Skin epidermis (tissue), 12 donors: ENCODE results near the gene ZFP91.

Experiments used
- H3K27ac ChIP-seq, 21 experiments: fragments of 200-600 bp; sonication (generic) in 11 of 21; one replicate each; pipeline ENCODE4 v1.5.0; 2020; ENCODE audit warnings: mild to moderate bottlenecking in 3 of 21, inconsistent platforms in 2 of 21, moderate library complexity in 2 of 21
- H3K4me3 ChIP-seq, 7 experiments: fragments of 200-600 bp; sonication (generic) in 2 of 7; one replicate each; pipeline ENCODE4 v1.5.0; 2020; ENCODE audit warnings: inconsistent platforms in 2 of 7, mild to moderate bottlenecking in 2 of 7, moderate library complexity in 1 of 7

Gene ZFP91

GRCh38 chr11:58652726-58653280 lies 73.9 kb downstream of the ZFP91 start:
- H3K27ac ChIP-seq: no peak overlapping the region
- H3K4me3 ChIP-seq: no peak overlapping the region

GRCh38 chr11:58654079-58654907 lies 75.4 kb downstream of the ZFP91 start:
- Histone ChIP-seq H3K4me3 (no peak overlapping the region), H3K27ac (no peak overlapping the region)

GRCh38 chr11:58654908-58655296 lies 76.0 kb downstream of the ZFP91 start:
- no peak overlapping the region for H3K27ac ChIP-seq
- no peak overlapping the region for H3K4me3 ChIP-seq

- H3K4me3 ChIP-seq: no peak overlapping the region
- no peak overlapping the region for H3K27ac ChIP-seq
Measured at GRCh38 chr11:58656348-58656747, 77.5 kb downstream of the ZFP91 start.

- H3K27ac ChIP-seq: no peak overlapping the region
Measured at GRCh38 chr11:58658623-58659022, 79.8 kb downstream of the ZFP91 start.

GRCh38 chr11:58659404-58659803 lies 80.5 kb downstream of the ZFP91 start:
- no peak overlapping the region for H3K27ac ChIP-seq
- no peak overlapping the region for H3K4me3 ChIP-seq

More at GRCh38 chr11:58658623-58659022, 79.8 kb downstream of the ZFP91 start:
- H3K4me3 ChIP-seq: no peak overlapping the region

GRCh38 chr11:58659910-58660570 lies 81.2 kb downstream of the ZFP91 start:
- Histone ChIP-seq H3K4me3 (no peak overlapping the region), H3K27ac (no peak overlapping the region)
